HG02970 (cell line): ENCODE results near the gene SYNE4.
"Not testable (repeated sequence)": the region's sequence is repeated elsewhere in the genome, so short reads cannot be mapped to it uniquely, and the experiment has no call there.

Experiments used
- ATAC-seq: cut with Tn5 transposase; IDR thresholded peaks from one replicate; pipeline ENCODE4 v1.9.1; 2021; ENCODE audit warnings: mild to moderate bottlenecking, moderate library complexity, moderate number of reproducible peaks; ENCODE audit not compliant: unreplicated experiment, low FRiP score

Gene SYNE4, protein sequence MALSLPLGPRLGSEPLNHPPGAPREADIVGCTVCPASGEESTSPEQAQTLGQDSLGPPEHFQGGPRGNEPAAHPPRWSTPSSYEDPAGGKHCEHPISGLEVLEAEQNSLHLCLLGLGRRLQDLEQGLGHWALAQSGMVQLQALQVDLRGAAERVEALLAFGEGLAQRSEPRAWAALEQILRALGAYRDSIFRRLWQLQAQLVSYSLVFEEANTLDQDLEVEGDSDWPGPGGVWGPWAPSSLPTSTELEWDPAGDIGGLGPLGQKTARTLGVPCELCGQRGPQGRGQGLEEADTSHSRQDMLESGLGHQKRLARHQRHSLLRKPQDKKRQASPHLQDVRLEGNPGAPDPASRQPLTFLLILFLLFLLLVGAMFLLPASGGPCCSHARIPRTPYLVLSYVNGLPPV

DNA sequence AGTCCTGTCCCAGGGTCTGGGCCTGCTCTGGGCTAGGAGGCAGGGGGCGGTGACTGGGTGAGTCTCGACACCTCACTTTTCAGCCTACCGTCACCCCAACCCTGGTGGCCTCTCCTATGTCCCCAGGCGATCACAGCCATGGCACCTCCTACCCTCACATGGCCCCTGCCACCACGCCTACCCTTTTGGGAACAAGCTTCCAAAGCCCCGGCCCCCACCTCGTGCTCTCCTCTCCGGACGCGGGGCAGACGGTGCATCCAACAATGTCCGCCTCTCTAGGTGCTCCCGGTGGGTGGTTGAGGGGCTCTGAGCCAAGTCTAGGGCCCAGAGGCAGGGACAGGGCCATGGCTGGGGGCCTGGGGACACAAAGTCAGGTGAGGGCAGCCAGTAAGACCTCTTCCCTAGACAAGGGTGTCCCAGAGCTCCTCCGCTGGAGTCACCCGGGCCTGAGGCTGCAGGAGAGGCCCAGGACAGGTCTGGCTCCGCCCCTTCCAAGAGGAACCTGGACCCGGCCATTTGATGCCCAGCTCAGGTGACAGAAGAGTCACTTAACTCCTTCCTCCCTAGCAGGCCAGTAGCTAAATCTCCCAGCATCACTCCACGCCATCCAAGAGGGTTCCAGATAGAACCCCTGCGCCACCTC lies at the start of gene SYNE4:
Gene SYNE4 (minus strand): TSS at position 478 of the 643 bp plus-strand sequence. CDS start 132 bp downstream, at position 346.
- no peak for ATAC-seq

DNA sequence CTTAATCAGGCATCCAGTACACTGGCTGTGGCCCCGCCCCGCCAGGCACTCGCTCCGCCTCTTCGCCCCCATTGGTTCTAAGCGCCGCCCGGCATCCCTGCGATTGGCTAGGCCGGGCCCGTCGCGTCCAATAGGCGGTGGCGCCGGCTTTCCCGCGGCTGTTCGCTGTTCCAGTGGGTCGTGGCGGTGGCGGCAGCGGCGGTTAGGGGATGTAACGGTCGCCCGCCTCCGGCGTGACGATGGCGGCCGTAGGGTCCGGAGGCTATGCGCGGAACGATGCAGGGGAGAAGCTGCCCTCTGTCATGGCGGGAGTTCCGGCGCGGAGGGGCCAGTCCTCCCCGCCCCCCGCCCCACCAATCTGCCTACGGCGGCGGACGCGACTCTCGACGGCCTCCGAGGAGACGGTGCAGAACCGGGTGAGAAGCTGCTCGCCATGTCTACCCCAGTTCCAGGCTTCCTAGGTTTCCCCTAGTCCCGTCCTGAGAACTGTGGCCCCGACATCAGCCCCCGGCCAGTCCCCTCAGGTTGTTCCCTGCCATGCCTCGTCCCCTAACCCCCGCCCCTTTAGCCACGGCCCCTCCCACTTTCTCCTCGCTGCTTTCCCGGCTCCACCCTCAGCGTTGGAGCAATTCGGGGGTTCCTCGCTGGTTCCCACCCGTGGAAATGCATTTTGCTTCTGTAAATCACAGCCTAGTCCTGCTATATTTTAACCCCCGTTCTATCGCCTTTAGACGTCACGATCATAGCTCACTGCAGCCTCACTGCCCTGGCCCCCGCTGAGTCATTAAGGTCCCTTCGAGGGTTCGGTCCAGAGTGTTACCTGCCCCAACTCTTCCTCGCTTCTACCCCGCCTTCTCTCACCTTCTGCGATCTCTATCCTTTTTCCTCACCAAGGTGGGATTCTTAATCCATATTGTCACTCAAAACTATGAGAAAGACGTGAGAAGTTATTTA lies 46.4 kb upstream of the SYNE4 start, which contains the start of gene WDR62:
Gene WDR62 (plus strand): TSS at position 165 of the 954 bp plus-strand sequence. CDS start 75 bp downstream, at position 240.
- peak; percentile 73 for ATAC-seq

DNA sequence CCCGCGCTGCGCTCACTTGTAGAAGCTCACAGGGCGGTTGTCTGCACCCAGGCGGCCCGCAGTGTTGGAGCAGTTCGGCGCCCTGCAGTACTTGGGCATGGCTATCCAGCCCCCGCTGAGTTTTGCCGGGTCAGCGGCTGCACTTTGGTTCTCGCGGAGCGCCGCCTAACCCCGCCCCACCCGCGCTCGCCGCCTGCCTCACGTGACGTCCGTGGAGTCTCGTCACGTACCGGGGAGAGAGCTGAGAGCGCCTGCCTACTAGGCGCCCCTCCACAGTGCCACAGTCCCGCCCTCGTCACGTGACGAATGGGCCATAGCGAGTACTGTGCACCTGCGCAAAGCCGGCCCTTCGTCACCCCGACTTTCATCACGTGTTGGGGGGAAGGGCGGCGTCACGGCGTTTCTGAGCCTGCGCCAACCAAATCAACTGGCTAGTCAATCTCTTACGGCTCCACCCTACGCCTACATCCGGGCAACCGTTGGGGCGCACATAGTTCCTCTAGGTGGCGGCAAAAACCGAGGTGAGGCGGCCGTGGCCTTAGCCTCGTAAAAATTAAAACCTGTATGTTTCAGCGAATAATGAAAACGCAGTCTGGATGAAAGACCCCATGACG lies 45.6 kb upstream of the SYNE4 start, which contains the start of gene THAP8:
Gene THAP8 (minus strand): TSS at position 167 of the 614 bp plus-strand sequence. CDS start 68 bp downstream, at position 99.
- ATAC-seq: peak; percentile 81

DNA sequence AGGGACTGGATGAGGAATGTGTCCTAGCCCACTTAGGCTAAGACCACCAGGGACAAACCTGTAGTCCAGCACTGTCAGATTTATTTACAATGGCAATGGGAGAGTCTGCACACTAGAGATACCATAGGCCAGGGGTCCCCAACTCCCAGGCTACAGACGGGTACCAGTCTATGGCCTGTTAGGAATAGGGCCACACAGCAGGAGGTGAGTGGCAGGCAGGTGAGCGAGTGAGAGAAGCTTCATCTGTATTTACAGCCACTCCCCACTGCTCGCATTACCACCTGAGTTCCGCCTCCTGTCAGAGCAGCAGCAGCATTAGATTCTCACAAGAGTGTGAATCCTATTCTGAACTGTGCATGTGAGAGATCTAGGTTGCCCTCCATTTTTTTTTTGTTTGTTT lies 43.0 kb upstream of the SYNE4 start:
- no peak for ATAC-seq

DNA sequence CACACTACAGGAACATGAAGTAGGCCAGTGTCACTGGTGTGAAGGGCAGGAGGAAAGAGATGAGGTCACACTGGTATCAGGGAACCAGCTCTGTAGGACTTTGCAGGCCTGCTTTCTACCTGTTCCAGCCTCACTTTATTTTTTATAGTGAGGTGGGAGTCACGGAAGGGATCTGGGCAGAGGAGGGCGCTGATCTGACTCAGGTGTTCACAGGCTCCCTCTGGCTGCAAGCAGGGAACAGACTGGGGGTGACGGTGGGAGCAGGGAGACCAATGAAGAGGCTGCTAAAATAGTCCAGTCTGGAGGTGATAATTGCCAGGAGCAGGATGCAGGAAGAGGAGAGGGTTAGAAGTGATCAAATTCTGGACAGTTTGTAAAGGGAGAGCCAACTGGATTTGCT lies 42.6 kb upstream of the SYNE4 start:
- no peak for ATAC-seq

DNA sequence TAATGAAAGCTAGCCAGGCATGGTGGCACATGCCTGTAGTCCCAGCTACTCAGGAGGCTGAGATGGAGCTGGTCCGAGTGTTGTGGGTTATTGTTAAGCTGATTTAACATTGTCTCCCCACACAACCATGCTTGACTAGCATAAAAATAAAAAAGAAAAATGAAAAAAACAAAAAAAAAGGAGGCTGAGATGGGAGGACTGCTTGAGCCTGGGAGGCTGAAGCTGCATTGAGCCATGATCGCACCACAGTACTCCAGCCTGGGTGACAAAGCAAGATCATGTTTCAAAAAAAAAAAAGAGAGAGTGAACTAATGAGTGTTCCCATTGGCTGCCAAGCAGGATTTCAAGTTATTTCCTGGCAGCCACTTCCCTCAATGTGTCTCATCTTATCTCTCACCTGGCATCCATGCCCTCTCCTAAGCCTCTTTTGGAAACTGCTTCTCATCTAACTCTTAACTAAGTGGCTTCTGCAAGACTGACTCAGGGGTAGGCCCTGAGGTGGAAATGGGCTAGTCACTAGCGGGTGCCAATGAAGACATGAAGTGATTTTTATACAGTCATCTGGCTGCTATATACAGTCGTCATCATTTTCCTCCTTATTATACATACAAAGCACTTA lies 40.6 kb upstream of the SYNE4 start:
- ATAC-seq: no peak

DNA sequence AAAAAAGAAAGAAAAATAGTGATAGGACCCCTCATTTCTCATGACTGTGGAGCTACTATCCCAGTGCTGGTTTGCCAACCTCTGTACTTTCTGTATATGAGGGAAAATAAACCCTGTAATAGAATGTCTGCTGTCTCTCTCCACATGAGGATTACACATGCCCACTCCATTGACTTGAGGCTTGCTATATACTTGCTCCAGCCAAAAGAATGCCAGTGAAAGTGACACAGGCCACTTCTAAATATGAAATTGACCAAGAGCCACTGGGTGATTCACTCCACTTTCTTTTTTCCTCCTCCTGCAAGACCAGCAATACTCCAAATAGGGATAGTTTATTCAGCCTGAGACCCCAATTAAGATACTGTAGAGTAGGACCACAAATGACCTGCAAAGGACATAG lies 39.2 kb upstream of the SYNE4 start:
- ATAC-seq: no peak

DNA sequence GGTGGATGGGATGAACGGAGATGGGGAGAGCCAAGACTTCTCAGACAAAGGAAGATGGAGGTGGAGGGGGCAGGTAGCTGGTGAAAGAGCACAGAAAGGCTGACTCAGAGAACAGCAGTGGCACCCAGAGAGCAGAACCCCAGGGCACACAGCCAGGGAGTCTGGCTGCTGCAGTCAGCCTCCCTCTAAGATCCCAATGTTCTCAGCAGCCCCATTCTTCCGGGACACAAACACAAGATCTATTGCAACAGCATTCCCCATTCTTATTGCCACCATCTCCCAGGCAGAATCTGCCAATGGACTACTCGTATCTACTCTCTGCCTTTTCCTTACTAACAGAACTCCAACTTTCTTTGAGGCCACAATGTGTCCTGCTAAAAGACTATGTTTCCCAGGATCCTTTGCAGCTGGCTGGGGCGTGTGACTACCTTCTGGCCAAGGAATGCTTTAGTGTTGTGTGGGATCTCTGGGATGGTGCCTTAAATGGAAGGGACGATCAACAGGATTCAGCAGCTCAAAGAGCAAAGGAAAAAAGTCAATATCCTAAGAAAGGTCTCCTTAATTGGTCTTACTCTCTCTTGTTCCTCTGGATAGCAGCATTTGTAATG lies 37.9 kb upstream of the SYNE4 start:
- ATAC-seq: no peak

DNA sequence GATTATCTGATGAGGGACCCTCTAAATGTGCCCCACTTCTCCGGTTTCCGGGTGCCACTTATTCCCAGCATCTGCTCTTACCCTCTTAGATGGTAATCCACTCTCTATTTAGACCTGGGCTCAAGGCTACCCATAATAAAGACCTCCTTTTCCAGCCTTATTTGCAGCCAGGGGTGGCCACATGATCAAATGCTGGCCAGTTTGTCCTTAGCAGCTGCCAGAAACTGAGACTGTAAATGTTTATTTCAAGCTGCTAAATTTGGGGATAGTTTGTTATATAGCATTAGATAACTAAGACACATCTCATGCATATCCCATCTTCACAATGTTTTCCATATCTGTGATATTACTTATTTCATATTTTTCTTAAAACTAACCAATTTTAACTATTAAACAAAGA lies 35.3 kb upstream of the SYNE4 start:
- ATAC-seq: no peak

DNA sequence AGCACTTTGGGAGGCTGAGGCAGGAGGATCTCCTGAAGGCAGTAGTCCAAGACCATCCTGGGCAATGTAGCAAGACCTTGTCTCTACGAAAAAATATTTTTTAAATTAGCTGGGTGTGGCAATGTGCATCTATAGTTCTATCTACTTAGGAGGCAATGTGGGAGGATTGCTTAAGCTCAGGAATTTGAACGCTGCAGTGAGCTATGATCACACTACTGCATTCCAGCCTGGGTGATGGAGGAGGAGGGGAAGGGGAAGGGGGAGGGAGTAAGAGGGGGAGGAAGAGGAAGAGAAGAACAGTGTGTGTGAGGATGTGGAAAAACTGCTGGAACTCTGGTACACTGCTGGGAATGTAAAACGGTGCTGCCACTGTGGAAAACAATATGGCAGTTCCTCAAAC lies 33.2 kb upstream of the SYNE4 start:
- no peak for ATAC-seq

DNA sequence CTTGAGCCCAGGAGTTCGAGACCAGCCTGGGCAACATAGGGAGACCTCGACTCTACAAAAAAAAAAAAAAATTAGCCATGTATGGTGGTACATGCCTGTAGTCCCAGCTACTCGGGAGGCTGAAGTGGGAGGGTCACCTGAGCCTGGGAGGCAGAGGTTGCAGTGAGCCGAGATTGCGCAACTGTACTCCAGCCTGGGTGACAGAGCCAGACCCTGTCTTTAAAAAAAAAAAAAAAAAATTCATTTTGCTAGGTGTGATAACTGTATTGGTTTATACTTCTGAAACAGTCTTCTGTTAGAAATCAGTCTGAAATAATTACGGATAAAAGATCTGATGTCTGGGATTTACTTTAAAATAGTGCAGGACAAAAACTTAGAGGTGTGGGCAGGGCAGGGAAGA lies 32.5 kb upstream of the SYNE4 start:
- ATAC-seq: not testable (repeated sequence)

DNA sequence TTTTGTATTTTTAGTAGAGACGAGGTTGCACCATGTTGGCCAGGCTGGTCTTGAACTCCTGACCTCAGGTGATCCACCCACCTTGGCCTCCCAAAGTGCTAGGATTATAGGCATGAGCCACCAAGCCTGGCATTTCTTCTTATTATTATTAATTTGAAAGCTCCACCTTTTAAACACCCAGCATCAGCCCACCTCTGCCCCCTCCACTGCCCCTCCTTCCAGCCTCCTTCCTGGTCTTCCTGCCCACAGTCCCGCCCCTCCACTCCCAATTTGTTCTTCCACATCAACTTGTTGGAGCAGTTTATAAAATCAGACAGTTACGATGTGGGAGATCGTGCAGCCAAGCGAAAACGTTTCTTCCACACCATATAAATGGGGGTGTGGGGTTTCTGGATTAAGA lies 31.9 kb upstream of the SYNE4 start:
- ATAC-seq: no peak

DNA sequence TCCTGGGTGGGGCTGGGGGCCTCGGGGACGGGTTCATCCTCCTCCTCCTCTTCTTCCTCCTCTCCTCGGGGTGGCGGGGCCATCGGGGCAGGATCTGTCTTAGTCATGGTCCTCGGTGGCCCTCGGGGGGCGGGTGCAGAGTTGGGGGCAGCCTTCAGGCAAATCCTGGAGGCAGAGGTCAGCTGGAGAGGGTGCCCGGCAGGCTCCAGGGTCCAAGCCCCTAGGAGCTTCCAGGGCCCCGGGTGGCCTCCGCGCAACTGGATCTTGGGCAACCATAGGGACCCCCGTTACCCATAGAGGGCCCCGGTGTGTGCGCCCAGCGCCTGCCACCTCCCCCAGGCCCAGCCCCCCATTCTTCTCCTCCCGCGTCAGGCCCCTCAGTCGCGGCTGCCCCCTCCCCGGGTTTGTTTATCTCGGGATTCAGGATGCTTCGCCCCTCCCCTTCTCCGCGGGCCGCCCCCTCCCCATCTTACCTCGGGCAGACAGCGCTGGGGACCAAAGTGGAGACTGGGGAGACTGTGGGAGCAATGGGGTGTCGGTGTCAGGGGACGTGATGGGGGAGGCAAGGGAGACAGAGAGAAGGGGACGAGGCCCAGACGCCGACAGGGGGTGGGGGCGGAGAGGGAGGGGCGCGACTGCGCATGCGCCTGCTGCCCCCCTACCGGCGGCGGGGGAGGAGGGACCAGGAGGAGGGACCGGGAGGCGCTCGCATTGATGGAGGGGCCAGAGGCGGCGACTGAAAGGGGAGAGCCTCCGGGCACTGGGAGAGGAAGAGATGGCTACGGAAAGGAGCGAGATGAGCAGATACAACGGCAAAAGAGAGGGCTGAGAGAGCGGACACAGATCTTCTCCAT lies 23.9 kb upstream of the SYNE4 start, which contains the start of gene CLIP3:
Gene CLIP3 (minus strand): TSS at position 623 of the 854 bp plus-strand sequence. CDS start 516 bp downstream, at position 107.
- ATAC-seq: no peak

DNA sequence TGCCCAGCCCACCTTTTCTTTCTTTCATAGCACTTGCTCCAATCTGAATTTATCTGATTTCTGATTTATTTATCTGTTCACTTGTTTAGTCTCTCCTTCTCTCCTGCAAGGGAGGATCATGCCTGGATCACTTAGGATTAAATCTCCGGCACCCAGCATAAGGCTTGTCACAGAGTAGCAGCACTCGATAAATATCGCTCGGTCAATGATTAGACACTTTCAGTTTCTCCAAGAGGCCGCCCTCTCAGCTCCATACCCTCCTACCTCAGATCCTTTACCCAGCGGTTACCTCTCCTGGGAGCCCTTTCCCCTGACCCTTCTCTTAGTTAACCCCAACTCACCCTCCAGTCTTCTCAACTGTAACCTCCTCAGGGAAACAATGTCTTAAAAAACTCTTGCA lies 22.7 kb upstream of the SYNE4 start:
- no peak for ATAC-seq

DNA sequence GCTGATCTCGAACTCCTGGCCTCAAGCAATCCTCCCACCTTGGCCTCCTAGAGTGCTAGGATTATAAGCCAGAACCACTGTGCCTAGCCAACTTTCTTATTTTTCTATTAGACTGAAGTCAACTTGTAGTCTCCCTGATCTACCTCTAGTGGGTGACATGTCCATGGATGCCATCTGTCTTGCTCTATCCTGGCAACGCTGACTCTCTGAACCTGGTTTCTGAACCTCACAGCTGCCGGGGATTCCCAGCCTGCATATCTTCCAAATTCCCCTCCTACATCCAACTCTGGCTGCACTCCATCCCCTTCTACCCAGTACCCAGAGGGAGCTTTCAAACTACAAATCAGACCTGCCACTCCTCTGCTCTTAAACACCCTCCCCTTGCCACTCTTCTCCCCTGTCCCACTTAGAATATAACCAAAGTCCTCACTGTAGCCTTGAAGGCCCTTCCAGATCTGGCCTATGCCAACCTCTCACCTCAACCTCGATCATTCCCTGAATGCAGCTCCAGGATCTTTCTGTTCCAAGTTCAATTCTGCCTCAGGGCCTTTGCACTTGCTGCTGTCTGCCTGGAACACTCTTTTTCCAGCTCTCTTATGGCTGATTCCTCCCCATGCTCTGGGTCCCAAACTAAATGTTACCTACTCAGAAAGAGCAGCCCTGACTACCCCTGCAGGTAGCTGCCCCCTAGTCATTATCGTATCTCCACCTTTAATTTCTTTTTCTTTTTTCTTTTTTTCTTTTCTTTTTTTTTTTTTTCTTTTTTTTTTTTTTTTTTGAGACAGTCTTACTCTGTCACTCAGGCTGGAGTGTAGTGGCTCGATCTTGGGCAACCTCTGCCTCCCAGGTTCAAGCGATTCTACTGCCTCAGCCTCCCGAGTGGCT lies 21.9 kb upstream of the SYNE4 start:
- ATAC-seq: no peak

DNA sequence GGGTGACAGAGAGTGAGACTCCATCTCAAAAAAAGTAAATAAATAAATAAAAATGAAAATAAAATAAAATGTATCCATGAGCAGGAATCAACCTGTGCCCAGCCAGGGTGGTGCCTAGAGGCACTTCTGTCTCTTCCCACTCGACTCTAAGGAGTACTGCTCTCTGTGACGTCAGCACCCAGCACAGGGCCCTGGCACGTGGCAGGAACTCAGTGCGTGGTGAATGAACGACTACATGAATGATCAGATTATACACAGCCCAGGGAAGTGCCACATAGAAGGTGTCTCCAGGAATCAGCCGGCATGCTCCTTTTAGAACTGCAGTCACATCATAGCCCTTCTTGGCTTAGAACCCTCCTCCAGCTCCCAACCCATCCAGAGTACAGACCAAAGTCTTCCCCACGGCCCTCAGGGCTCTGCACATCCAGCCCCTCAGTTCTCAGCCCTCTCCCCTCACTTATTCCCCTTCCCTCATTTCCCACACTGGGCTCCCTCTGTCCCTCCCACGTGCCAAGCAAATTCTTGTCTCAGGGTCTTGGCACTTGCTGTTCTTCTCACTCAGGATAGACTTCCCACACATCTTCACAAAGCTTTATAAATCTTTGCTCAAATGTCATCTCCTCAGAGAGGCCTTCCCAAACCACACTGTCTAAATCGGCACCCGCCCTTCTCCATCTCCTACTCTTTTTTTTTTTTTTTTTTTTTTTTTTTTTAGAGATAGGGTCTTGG lies 19.9 kb upstream of the SYNE4 start:
- no peak for ATAC-seq

DNA sequence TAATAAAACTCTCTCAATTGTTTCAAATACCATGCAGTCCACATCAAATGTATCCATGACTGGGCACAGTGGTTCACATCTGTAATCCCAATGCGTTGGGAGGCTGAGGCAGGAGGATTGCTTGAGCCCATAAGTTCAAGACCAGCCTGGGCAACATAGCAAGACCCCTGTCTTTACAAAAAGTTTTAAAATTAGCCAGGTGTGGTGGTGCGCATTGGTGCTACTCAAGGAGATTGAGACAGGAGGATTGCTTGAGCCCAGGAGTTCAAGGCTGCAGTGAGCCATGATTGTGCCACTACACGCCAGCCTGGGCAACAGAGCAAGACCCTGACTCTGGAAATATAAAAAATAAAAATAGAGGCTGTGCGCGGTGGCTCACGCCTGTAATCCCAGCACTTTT lies 19.1 kb upstream of the SYNE4 start:
- no peak for ATAC-seq
